BJ (cell line): ENCODE data around the gene DLG2. TPM values are rescaled to one million over a fixed set of nuclear protein-coding genes. Genes with fewer than 3 reads are reported as not detected.

Experiments
- CTCF ChIA-PET: fragments of 350-600 bp; formaldehyde crosslinking; extraction: SDS; loops from one replicate; lab custom pipeline; 2021; ENCODE audit warnings: antibody characterized with exemption, inconsistent platforms; lab: Yijun Ruan, JAX
- POLR2A ChIA-PET: fragments of 300-600 bp; sonication (Branson Sonifier 250); formaldehyde crosslinking; extraction: SDS; loops from one replicate; lab custom pipeline; 2021; ENCODE audit warnings: antibody characterized with exemption; lab: Charles Lee
- DNase-seq: peaks from one replicate; pipeline ENCODE4 v3.0.0-alpha.2; 2011; ENCODE audit warnings: low read depth
- H3K27me3 ChIP-seq: 2 replicates; pipeline ENCODE4 v1.6.0; 2011; ENCODE audit warnings: low read length; ENCODE audit not compliant: control insufficient read depth, insufficient read depth
- H3K36me3 ChIP-seq: 2 replicates; pipeline ENCODE4 v1.5.1; 2011; ENCODE audit warnings: low read length; ENCODE audit not compliant: control insufficient read depth, insufficient read depth
- H3K4me3 ChIP-seq: 2 replicates; pipeline ENCODE4 v1.5.1; 2011; ENCODE audit warnings: low read depth, mild to moderate bottlenecking, control low read depth, low read length
- polyA plus RNA-seq: library from polyadenylated mRNA; depleted of rRNA; stranded (reverse); fragments of >200 nt; gene quantifications from 2 replicates; pipeline ENCODE4 v1.2.3, GENCODE V29; 2011
- TF ChIP-seq, protein P1 (sequence below): IDR thresholded peaks from 2 replicates; pipeline ENCODE4 v1.5.1; 2011; ENCODE audit warnings: low read depth, mild to moderate bottlenecking, control low read depth, inconsistent platforms, low read length, moderate library complexity; ENCODE audit not compliant: insufficient read depth

Gene DLG2
- polyA plus RNA-seq, 1 experiment = 0.28 TPM

GRCh38 chr11:85269109-85269508 lies 358.0 kb downstream of the DLG2 start:
- TF ChIP-seq, protein P1, sequence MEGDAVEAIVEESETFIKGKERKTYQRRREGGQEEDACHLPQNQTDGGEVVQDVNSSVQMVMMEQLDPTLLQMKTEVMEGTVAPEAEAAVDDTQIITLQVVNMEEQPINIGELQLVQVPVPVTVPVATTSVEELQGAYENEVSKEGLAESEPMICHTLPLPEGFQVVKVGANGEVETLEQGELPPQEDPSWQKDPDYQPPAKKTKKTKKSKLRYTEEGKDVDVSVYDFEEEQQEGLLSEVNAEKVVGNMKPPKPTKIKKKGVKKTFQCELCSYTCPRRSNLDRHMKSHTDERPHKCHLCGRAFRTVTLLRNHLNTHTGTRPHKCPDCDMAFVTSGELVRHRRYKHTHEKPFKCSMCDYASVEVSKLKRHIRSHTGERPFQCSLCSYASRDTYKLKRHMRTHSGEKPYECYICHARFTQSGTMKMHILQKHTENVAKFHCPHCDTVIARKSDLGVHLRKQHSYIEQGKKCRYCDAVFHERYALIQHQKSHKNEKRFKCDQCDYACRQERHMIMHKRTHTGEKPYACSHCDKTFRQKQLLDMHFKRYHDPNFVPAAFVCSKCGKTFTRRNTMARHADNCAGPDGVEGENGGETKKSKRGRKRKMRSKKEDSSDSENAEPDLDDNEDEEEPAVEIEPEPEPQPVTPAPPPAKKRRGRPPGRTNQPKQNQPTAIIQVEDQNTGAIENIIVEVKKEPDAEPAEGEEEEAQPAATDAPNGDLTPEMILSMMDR = no peak
- no peak for DNase-seq
- POLR2A ChIA-PET = no interaction called here
- H3K27me3 ChIP-seq = no peaks in the 10 kb centered on the region
- no peaks in the 10 kb centered on the region for H3K36me3 ChIP-seq
- H3K4me3 ChIP-seq = no peak overlapping the region
- CTCF ChIA-PET = no interaction called here

DNA sequence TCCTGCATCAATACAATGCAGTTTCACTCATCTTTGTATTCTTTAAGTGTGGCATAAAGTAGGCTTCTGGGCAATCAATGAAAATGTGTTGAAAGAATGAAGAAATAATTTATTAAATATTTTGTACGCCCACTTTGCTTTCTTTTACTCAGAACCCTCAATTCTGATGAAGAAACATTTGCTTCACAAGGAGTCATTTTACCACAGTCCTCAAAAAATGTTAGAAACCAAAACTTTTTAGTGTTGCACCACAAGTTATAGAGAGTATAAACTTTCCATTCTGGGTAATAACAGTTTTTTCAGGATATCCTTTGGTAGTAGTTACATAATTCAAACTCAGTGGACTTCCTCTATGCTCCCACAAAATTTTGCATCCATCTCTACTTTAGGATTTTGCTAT lies 360.5 kb downstream of the DLG2 start:
- no peaks in the 10 kb centered on the region for H3K36me3 ChIP-seq
- CTCF ChIA-PET = no interaction called here
- POLR2A ChIA-PET = no interaction called here
- TF ChIP-seq, protein P1 = no peak
- no peak for DNase-seq
- H3K4me3 ChIP-seq = no peak overlapping the region
- H3K27me3 ChIP-seq = no peaks in the 10 kb centered on the region

DNA sequence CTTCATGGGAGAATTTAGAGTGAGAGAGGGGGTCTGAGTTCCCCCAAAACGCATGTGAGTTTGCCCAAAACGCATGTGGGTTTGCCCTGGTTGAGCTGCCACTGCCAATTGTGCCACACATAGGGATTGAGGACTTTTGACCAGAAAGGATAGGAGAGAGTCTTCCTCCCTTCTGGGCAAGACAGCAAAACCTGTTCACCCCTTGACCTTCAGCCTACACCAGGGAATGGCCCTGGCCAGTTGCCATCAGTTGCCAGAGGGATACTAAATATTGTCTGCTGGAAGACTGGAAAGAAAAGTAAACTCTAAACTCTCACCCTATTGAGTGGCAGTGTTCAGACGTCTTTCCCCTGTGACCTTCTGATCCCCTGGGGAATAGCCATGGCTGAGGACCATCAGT lies 363.8 kb downstream of the DLG2 start:
- TF ChIP-seq, protein P1 = no peak
- no peak overlapping the region for H3K4me3 ChIP-seq
- H3K27me3 ChIP-seq = no peaks in the 10 kb centered on the region
- DNase-seq = no peak
- ChIA-PET CTCF (no interaction called here), POLR2A (no interaction called here)
- no peaks in the 10 kb centered on the region for H3K36me3 ChIP-seq

- H3K4me3 ChIP-seq = no peak overlapping the region
- TF ChIP-seq, protein P1 = no peak
- no peak for DNase-seq
- ChIA-PET POLR2A (no interaction called here), CTCF (no interaction called here)
- no peaks in the 10 kb centered on the region for H3K27me3 ChIP-seq
- no peaks in the 10 kb centered on the region for H3K36me3 ChIP-seq
Observed at GRCh38 chr11:85257837-85258236, 369.3 kb downstream of the DLG2 start.

DNA sequence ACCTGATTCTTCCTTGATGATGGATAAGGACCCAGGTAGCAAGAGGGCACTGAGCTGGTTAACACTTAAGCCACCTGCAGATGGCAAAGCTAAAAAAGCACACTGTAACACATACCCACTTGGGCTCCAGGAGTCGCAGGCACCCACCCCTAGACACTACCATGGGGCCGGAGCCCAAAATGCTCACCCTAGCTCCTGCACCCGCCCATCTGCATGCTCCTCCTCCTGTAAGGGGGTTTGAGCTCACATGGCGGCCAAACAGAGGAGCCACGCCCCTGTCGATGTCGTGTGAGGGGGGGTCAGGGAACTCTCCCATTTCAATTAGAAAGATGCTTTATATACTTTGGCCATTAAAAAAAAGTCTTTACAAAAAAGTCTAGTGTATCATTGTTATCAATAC lies 370.7 kb downstream of the DLG2 start:
- no peaks in the 10 kb centered on the region for H3K27me3 ChIP-seq
- CTCF ChIA-PET = interaction anchor here (1.3 kb wide), 1 partner anchor 23 kb away, joined by 4 read pairs; no protein-coding TSS in a partner anchor
- no peak overlapping the region for H3K4me3 ChIP-seq
- POLR2A ChIA-PET = no interaction called here
- no peak for DNase-seq
- TF ChIP-seq, protein P1 = no peak
- no peaks in the 10 kb centered on the region for H3K36me3 ChIP-seq
